ENCODE data around the gene SMCP. TPM values are rescaled to one million over a fixed set of nuclear protein-coding genes. Genes with fewer than 3 reads are reported as not detected.

Gene SMCP
- total RNA-seq, 1 experiment from 2014 or later = not detected

- DNase-seq = peak; percentile 12
- POLR2A ChIA-PET (ENCODE audit: unreplicated experiment) = no interaction called here
- no peak overlapping the region for H3K27ac ChIP-seq (ENCODE audit: low read length)
These were observed 39.7 kb downstream of the SMCP start for GRCh38 chr1:152917794-152918193.

GRCh38 chr1:152919071-152919470 is 40.9 kb downstream of the SMCP start:
- TF ChIP-seq EZH2 (IDR thresholded peaks at IDR 0.05; ENCODE audit: low read length, unreplicated experiment) = no peak
- TF ChIP-seq CTCF (conservative IDR thresholded peaks at IDR 0.05; ENCODE audit: low read depth, low read length) = no peak
- TF ChIP-seq EZH2phosphoT487 (IDR thresholded peaks at IDR 0.05; ENCODE audit: borderline replicate concordance, low read length) = no peak
- Histone ChIP-seq H3K9ac (ENCODE audit: low read length) (no peak overlapping the region), H4K20me1 (ENCODE audit: low read length) (no peaks in the 10 kb centered on the region), H3K4me2 (ENCODE audit: low read length) (no peak overlapping the region), H3F3A (ENCODE audit: low read length, unreplicated experiment) (no peaks in the 10 kb centered on the region), H3K9me2 (replicated peaks; ENCODE audit: low read length) (no peaks in the 10 kb centered on the region), H3K4me1 (ENCODE audit: insufficient read depth, low read length) (no peaks in the 10 kb centered on the region), H3K4me3 (ENCODE audit: low read length) (no peak overlapping the region), H3K79me2 (ENCODE audit: low read length) (no peaks in the 10 kb centered on the region), H2AFZ (ENCODE audit: low read length) (no peak overlapping the region), H3K36me3 (ENCODE audit: low read depth, low read length) (no peaks in the 10 kb centered on the region), H3K27ac (ENCODE audit: low read length) (no peak overlapping the region), H3K27me3 (ENCODE audit: low read length) (peaks cover 52% of the 10 kb centered on the region), H3K9me3 (ENCODE audit: low read length) (no peaks in the 10 kb centered on the region)
- no peak for DNase-seq
- ChIA-PET CTCF (no interaction called here), POLR2A (ENCODE audit: unreplicated experiment) (interaction anchor here (0.7 kb wide), 1 partner anchor 31 kb away, joined by 3 read pairs; no protein-coding TSS in a partner anchor)
- intact Hi-C loops (cut with micrococcal nuclease) = no loop called here
- ATAC-seq = no peak
- no TSS peak for BruUV-seq (replicated peaks)

More at GRCh38 chr1:152917794-152918193, 39.7 kb downstream of the SMCP start:
- no peaks in the 10 kb centered on the region for H3K4me1 ChIP-seq (ENCODE audit: insufficient read depth, low read length)
- H3K79me2 ChIP-seq (ENCODE audit: low read length) = no peaks in the 10 kb centered on the region
- BruUV-seq (replicated peaks) = no TSS peak
- intact Hi-C loops (cut with micrococcal nuclease) = no loop called here
- no peaks in the 10 kb centered on the region for H3F3A ChIP-seq (ENCODE audit: low read length, unreplicated experiment)
- CTCF ChIA-PET = no interaction called here
- TF ChIP-seq EZH2 (IDR thresholded peaks at IDR 0.05; ENCODE audit: low read length, unreplicated experiment) = no peak
- TF ChIP-seq CTCF (conservative IDR thresholded peaks at IDR 0.05; ENCODE audit: low read depth, low read length) = peak; percentile 22; the same call in 1 of the 2 replicates
- TF ChIP-seq EZH2phosphoT487 (IDR thresholded peaks at IDR 0.05; ENCODE audit: borderline replicate concordance, low read length) = no peak
- no peaks in the 10 kb centered on the region for H3K9me2 ChIP-seq (replicated peaks; ENCODE audit: low read length)
- H3K9me3 ChIP-seq (ENCODE audit: low read length) = no peaks in the 10 kb centered on the region
- H2AFZ ChIP-seq (ENCODE audit: low read length) = no peak overlapping the region
- H3K4me2 ChIP-seq (ENCODE audit: low read length) = no peak overlapping the region
- no peak for ATAC-seq
- no peak overlapping the region for H3K4me3 ChIP-seq (ENCODE audit: low read length)
- H3K27me3 ChIP-seq (ENCODE audit: low read length) = peaks cover 56% of the 10 kb centered on the region
- H3K36me3 ChIP-seq (ENCODE audit: low read depth, low read length) = no peaks in the 10 kb centered on the region
- no peaks in the 10 kb centered on the region for H4K20me1 ChIP-seq (ENCODE audit: low read length)
- H3K9ac ChIP-seq (ENCODE audit: low read length) = no peak overlapping the region

- no peaks in the 10 kb centered on the region for H3K9me3 ChIP-seq (ENCODE audit: low read length)
- no peak overlapping the region for H3K4me3 ChIP-seq (ENCODE audit: low read length)
- no peaks in the 10 kb centered on the region for H3K36me3 ChIP-seq (ENCODE audit: low read depth, low read length)
- no peak for TF ChIP-seq EZH2 (IDR thresholded peaks at IDR 0.05; ENCODE audit: low read length, unreplicated experiment)
- TF ChIP-seq EZH2phosphoT487 (IDR thresholded peaks at IDR 0.05; ENCODE audit: borderline replicate concordance, low read length) = no peak
- no peak for TF ChIP-seq CTCF (conservative IDR thresholded peaks at IDR 0.05; ENCODE audit: low read depth, low read length)
- H3K9ac ChIP-seq (ENCODE audit: low read length) = no peak overlapping the region
- ChIA-PET CTCF (no interaction called here), POLR2A (ENCODE audit: unreplicated experiment) (no interaction called here)
- H4K20me1 ChIP-seq (ENCODE audit: low read length) = no peaks in the 10 kb centered on the region
- H3K27me3 ChIP-seq (ENCODE audit: low read length) = peaks cover 30% of the 10 kb centered on the region
- ATAC-seq (no peak), DNase-seq (no peak)
- BruUV-seq (replicated peaks) = no TSS peak
- H3K4me1 ChIP-seq (ENCODE audit: insufficient read depth, low read length) = no peaks in the 10 kb centered on the region
- H3K9me2 ChIP-seq (replicated peaks; ENCODE audit: low read length) = no peaks in the 10 kb centered on the region
- no peak overlapping the region for H2AFZ ChIP-seq (ENCODE audit: low read length)
- intact Hi-C loops (cut with micrococcal nuclease) = no loop called here
- no peak overlapping the region for H3K4me2 ChIP-seq (ENCODE audit: low read length)
- H3F3A ChIP-seq (ENCODE audit: low read length, unreplicated experiment) = no peaks in the 10 kb centered on the region
- no peaks in the 10 kb centered on the region for H3K79me2 ChIP-seq (ENCODE audit: low read length)
- H3K27ac ChIP-seq (ENCODE audit: low read length) = no peak overlapping the region
These were observed 46.1 kb downstream of the SMCP start for GRCh38 chr1:152924191-152924590.

Data from PC-3 (cell line).